SU-DHL-6 (cell line): ENCODE measurements around the gene SREK1IP1.

ENCODE experiments used
- EZH2phosphoT487 ChIP-seq: fragments of 200-600 bp; sonication (generic), shearing (Covaris generic); conservative IDR thresholded peaks from 2 replicates; pipeline ENCODE4 v1.6.1; 2018; ENCODE audit warnings: mild to moderate bottlenecking, antibody characterized with exemption, low read length, moderate library complexity, mixed read lengths
- TF ChIP-seq, protein P1 (sequence below): fragments of 200-600 bp; sonication (generic); IDR thresholded peaks from one replicate; pipeline ENCODE4 v1.5.1; 2017; ENCODE audit warnings: antibody characterized with exemption, mild to moderate bottlenecking, low read length, moderate library complexity; ENCODE audit not compliant: insufficient read depth, poor library complexity, severe bottlenecking

DNA sequence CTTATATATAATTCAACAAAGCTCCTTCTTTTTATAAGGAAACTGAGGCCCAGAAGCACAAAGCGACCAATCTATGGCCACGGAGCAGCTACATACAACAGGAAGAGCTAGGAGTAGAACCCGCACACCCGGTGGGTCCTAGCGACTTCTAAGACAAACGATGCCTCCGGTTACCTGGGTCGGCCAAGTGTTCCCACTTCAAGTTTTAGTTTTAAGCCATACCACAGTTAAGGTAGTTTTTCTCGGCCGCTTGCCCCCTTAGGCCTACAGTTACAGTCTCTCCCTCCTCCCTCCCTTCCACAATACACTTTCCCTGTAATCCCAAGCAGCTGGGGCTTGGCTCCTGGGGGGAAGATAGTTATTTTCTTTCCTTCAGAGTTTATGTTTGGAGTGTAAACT is 533 bp downstream of the SREK1IP1 start:
- TF ChIP-seq, protein P1, sequence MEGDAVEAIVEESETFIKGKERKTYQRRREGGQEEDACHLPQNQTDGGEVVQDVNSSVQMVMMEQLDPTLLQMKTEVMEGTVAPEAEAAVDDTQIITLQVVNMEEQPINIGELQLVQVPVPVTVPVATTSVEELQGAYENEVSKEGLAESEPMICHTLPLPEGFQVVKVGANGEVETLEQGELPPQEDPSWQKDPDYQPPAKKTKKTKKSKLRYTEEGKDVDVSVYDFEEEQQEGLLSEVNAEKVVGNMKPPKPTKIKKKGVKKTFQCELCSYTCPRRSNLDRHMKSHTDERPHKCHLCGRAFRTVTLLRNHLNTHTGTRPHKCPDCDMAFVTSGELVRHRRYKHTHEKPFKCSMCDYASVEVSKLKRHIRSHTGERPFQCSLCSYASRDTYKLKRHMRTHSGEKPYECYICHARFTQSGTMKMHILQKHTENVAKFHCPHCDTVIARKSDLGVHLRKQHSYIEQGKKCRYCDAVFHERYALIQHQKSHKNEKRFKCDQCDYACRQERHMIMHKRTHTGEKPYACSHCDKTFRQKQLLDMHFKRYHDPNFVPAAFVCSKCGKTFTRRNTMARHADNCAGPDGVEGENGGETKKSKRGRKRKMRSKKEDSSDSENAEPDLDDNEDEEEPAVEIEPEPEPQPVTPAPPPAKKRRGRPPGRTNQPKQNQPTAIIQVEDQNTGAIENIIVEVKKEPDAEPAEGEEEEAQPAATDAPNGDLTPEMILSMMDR: no peak
- no peak for TF ChIP-seq EZH2phosphoT487
